Stimulated activated CD4-positive, alpha-beta T cell treated with anti-CD3 and anti-CD28 coated beads, TNF-alpha, amount 100 ng/mL, for 1 hour (primary cell): ENCODE results near the gene KCNE4.

Source experiments
- DNase-seq, 3 donors: peaks; one replicate each; pipeline ENCODE4 v3.0.0-alpha.2; 2020; ENCODE audit warnings: low read depth in 3 of 3, low spot score in 1 of 3

Gene KCNE4

DNA sequence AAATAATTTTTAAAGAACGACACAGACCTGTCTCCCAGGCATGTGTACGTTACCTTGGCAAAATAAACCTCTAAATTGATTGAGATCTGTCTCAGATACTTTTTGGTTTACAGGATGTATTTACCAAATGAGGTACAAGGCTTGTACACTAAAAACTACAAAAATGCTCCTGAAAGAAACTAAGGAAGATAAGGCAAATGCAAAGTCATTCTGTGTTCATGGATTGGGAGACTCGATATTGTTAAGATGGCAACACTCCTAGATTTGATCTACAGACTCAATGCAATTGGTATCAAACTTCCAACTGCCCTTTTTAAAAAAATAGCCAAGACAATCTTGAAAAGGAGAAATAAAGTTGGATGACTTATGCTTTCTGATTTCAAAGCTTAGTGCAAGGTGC lies 11.5 kb upstream of the KCNE4 start:
- no peak for DNase-seq

DNA sequence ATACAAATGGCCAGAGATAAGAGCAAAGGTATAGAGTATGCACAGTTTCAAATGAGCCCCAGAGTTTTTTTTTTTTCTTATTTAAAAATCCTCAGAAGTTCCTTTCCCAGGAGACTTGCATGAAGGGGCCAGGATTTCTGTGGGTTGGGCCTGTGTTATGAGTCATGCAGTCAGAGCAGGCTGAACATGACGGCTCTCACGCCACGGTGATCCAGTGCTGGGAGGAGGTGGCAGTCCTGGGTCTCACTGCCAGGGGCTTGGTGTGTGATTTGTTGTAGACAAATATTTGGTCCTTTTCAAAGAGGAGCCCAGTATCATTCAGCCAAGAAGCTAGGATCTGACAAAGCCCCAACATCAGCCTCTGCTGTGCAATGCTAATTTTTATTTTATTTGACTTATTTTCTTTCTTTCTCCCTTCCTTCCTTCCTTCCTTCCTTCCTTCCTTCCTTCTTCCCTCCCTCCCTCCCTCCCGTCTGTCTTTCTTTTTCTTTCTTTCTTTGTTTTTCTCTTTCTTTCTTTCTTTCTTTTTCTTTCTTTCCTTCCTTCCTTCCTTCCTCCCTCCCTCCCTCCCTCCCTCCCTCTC lies 10.4 kb upstream of the KCNE4 start:
- DNase-seq: no peak

DNA sequence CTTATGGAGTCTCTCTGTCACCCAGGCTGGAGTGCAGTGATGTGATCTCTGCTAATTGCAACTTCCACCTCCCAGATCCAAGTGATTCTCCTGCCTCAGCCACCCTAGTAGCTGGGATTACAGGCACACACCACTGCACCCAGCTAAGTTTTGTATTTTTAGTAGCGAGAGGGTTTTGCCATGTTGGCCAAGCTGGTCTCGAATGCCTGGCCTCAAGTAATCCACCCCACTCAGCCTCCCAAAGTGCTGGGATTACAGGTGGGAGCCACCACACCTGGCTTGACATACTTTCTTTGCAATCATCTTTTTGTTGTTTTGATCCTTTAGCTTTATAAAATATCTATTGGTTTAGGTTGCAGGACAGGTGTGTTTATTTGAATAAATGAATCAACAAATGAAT lies 9.7 kb upstream of the KCNE4 start:
- DNase-seq: no peak

DNA sequence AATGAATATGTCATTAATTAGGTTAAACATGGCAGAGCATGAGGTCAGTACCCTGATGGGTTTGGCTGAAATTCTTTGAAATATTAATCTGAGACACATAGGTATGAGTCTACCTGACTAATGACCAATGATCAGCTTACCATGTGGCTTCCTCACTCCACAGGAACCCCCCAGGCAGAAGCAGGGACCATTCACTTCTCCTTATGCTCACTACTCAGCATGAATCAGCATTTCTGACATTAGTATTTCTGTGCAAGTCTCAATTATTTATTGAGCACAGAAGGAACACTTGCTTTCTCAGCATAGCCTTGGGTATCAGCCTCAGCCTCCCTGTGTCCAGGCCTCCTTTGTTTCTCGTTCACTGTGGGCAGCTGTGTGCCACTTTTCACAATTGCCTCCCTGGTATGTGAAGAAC lies 9.3 kb upstream of the KCNE4 start:
- DNase-seq: no peak

DNA sequence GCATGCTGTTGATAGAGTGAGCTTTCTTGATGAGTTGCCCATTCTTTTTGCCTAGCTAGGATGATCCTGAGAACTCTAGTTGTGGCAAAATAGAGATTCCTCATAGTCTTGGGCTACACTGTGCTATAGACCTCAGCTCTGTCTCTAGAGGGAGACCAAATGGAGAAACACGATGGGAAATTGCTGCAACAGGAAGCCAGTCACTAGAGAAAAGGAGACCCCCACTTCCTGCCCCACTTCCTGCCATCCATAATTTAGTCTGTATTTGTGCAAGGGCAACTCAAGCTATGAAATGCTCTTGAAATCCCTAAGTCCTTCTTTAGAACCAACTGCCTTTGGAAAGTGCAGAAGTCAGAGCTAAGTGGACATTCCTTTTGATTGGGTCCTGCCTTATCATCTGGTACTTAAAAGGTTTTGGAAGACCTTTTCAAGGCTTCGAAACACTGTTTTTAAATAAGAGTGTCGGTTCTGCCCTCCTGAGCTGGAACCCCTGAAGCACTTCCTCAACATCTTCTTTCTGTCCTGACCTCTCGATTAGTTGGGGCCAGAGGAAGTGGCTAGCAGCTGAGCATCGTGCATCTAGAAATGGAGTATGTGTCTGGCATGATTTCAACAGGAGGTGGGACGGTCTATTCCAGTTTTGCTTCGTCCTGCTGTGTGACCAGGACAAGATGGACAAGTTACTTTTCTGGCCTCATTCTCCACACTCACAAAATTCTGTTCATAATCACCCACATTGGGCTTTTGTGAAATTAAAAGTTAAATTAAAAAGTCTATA lies 8.6 kb upstream of the KCNE4 start:
- no peak for DNase-seq

DNA sequence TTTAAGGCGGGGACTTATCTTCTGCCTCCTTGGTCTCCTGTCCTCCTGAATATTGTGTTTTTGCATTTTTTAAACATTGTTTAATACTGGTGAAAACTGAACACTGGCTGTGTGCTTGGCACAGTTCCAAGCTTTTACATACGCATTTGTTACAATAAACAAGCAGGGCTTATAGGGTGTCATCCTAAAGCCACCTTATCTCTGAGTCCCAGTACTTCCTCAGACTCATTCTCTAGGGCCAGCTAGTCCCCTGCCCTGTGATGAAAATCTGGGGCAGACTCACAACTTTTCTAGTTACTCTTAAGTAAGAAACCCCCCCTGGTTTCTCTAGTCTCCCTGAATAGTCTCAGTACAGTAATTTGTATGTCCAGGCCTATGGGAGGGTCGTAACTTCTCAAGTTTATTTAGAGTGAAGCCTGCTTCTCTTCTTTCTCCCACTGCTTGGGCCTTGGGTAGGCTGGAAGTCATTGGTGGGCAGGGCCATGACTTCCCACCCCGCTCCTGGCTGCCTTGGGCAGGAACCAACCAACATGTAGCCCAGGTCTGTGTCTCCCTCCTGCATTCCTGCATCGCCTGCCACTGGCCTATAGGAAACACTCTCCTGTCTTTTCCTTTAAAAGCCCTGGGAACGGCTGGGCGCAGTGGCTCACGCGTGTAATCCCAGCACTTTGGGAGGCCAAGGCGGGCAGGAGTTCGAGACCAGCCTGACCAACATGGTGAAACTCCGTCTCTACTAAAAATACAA lies 7.7 kb upstream of the KCNE4 start:
- DNase-seq: no peak

DNA sequence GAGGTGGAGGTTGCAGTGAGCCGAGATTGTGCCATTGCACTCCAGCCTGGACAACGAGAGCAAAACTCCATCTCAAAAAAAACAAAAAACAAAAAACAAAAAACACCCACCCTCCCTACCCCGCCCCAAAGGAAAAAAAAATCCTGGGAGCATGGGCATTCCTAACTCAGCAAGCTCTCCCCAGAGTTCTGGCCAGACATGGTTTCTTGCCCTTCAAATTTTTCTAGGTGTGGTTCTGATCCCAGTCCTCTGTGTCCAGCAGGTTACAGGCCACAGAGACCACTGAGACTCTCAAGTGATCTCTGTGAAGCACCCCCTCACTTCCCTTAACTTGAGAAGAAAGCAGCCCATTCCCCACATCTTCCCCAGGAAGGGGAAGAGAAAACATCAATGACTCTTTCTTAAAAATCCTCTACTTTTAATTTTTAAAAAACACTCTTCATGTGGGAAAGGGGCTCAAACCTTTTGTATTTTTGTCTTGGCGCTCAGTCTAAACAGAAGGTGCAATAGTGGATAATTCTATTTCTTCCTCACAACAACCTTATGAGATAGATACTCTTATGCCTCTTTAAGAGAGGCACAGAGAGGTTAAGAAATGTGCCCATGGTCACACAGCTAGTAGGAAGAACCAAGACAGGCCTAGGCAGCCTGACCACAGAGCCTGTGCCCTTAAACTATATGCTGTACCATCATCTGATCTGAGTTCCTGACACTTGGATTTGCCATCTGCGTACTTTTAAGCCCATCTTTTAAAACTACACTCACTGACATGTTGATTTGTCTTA lies 6.9 kb upstream of the KCNE4 start:
- DNase-seq: no peak

DNA sequence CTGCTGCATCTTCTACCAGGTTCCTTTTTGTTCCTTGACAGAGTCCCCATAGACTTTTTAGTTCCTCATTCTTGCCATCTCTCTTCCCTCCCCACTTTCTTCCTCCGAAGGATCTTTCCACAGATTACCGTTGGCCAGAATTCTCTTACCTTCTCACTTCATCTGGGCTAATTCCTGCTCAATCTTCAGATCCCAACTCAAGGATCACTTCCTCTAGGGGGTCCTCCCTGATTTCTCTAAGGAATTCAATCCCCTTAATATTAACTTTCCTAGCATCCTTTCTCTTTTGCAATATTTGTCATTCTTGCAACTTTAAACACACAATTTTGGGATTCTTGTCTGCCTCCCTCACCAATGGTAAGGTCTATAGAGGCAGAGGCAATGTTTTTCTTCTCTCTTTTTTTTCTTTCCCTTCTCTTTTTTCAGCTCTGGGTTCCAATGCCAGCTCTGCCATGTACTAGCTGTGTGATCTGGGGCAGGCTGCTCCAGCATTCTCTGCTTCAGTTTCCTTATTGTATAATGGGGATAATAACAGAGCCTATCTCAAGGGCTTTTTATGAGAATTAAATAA lies 5.4 kb upstream of the KCNE4 start:
- no peak for DNase-seq

DNA sequence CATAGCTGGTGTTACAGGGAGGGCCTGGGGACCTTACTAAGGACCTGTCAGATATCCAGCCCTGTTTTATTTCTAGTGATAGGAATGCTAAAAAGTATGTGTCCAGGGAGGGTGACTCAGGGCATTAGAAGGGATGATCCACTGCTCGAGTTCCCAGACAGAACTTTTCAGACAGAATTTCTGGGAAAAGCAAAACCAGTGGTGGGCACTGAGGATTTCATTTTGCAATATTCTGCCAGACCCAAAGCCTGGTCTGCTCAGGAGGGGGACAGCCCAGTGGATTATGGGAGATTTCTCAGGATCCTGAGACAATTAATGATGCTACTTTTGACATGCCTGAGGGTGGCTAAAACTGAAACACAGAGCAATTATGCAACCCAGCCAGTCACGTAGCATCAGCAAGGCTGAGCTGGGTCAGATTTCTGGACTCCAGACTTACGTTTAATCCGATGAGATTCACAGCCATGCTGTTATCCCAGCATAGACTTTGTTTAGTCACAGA lies 4.7 kb upstream of the KCNE4 start:
- DNase-seq: no peak

DNA sequence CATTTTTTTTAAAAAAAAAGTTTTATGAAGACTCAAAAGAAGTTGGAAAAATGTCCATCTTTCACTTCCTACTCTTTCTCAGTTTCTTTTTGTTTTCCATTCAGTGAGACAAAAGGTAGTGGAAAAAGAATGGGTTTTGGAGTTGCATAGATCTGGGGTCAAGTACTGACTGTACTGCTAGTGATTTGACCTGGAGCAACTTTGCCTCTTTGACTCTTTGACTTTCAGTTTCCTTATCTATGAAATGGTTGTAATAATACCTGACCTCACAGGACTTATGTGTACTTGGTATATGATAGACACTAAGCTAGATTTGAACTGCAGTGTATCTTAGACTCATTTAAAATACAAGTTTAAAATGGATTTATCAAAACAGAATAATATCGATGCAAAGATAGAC lies 3.5 kb upstream of the KCNE4 start:
- no peak for DNase-seq

DNA sequence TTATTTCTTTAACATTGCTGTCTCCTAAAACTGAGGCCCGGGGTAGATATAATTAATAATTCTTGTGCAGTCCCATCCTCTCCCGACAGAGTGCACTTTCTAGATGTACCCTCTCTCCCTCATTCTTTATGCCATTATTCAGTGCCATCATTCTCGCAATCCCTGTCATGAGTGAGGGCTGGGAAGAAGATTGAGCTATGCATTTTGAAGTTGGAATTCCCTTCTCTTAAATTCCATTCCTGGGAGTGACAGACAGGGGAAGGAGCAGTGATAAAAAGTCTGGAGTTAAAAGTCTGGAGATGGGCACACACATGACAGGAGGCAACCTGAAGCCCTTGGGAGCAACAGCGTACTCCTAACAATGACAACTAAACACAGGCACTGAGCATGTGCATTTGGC lies 2.6 kb upstream of the KCNE4 start:
- DNase-seq: no peak

DNA sequence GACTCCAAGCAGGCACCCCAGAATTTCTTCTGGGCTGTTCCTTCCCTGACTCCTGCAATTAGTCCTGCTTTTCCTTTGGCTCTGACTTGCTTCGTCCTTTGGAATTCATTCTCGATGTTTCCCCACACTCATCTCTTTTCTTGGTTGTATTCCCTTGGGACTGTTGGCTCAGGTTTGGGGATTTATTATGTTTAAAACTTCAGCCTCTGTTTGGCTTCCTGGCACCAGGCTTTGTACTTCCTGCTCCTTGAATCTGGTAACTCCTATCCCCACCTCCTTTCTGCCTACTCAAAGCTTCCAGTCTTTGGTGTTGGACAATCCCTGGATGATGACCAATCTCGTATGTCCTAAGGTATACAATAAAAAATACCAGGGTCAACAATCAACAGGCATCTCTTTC lies 1.8 kb upstream of the KCNE4 start:
- DNase-seq: no peak

DNA sequence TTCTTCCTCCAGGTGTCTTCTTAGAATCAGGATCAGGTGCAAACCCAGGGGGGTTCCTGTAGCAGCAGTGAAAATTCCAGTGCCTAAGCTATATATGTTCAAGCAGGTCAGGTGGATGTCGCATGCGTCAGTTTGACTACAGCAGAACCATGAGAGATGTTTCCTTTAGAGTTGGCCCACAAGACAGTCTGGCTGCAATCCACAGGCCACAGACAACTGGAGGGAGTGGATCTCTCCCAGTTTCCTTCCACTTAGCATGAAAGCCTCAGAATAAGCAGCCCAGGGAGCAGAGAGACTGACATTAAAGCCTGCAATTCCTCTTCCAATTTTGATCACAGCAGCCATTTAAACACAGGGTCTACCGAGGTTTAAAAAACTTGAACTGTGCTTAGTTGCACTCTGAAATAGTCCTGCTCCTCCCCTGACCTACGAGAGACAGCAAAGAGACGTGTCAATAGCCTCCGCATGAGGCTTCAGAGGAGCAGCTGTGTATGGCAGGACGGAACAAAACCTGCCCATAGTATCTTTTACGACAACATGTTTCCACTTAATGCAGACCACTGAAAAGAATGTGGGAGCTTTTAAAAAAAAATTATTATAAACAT lies 988 bp upstream of the KCNE4 start:
- no peak for DNase-seq

DNA sequence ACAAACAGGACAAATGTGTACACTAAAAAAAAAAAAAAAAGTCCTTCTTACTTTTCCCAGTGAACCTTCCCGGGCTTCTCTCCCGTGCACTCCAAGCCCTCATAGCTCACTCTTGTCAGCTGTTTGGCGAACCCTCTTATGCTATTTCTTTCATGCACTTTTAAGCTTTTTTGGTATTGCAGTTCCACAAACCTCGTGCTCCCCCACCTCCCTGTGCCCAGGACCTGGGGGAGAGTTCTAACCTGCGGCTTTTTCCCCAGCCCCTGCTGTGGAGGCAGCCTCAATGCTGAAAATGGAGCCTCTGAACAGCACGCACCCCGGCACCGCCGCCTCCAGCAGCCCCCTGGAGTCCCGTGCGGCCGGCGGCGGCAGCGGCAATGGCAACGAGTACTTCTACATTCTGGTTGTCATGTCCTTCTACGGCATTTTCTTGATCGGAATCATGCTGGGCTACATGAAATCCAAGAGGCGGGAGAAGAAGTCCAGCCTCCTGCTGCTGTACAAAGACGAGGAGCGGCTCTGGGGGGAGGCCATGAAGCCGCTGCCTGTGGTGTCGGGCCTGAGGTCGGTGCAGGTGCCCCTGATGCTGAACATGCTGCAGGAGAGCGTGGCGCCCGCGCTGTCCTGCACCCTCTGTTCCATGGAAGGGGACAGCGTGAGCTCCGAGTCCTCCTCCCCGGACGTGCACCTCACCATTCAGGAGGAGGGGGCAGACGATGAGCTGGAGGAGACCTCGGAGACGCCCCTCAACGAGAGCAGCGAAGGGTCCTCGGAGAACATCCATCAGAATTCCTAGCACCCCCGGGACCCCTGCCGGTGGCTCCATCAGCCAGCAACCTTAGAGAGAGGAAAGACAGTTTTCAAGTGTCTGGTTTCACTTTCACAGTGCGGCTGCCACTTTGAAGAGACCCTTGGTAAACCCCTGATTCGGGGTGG lies 826 bp downstream of the KCNE4 start:
- no peak for DNase-seq

DNA sequence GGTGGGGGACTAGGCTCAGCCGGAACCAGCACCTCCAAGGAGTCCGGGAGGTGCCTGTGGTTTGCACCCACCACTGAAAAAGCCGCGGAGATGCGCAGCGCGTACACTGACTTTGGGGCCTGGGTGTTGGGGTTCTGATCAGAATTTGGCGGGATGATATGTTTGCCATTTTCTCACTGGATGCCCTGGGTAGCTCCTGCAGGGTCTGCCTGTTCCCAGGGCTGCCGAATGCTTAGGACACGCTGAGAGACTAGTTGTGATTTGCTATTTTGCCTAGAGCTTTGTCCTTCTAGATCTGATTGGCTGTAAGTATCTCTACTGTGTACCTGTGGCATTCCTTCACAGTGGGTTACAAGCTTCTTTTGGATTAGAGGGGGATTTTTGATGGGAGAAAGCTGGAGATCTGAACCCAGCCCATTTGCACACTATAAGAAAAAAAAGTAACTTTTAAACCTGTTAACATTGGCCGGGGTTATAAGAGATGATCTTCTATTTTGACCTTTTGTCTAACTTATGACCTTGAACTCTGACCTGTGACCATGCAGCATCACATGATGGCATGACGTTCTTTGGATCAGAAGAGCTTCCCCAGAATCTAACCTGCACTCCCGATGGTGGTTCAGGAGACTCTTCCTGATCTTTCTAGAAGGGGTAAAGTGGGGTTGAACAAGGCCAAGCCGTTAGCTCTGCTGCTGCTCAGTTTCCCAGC lies 1.6 kb downstream of the KCNE4 start:
- DNase-seq: no peak

DNA sequence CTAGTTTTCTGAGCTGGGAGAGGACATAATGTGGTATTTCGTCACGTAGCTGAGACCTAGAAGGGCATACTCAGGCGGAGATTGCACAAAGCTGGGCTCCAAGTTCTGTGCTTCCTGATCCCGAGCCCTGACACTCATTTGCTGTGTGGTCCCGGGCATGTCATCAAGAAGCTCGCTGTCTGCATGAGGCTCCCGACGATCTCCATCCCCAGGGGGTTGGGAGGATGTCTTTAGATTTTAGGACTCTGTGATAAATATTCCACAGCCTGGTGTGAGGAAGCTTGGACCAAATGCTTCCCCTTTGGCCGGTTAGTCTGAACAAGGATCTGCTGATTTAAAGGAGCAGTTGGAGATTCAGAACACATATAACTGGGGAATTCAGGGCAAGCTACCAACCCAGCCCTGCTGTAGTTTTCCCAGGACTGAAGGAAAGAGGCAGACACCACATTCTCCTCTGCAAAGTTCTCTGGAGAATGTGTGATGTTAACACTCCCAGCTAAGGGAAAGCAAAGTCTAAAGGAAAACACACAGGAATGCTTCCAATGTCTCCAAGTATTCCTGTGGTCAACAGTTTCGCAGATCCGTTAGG lies 2.3 kb downstream of the KCNE4 start:
- DNase-seq: no peak

DNA sequence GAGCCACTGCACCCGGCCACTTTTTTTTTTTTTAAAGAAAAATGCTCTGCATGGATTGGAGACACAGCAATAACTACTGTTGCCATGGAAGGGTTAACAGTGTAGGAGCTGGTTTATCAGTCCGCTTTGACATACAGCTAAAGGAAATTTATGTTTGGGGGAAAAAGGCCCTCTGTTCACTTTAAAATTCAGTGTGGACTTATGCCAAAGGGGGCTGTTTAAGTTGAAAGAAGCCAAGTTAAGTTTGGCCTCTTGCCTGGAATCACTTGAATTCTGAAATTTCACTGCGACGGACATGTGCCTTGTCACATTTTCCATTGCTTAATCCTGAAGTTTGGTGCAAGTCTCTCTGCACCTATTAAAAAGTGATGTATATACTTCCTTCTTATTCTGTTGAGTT lies 3.1 kb downstream of the KCNE4 start:
- DNase-seq: no peak

DNA sequence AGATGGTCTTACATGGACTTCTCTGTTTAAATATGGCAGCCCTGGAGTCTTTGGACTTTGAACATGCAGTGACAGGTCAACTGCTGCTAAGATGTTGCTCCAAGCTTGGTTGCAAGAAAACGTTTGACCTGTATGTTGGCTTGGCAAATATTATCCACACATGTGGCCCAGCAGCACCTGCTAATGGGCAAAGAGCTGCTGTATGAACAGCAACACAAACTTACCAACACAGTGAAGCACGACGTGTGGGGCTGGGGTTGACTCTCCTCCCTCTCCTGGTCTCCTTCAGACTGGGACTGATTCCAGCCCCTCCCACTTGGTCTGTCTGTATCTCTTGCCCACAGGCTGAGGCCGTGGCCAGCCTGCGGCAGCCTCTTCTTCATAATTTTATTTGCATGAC lies 3.8 kb downstream of the KCNE4 start:
- DNase-seq: no peak
